ENCODE data around the gene CRABP2.
A peak's percentile ranks its signal among the peaks of the same experiment; 100 is the strongest.

Gene CRABP2

GRCh38 chr1:156708218-156708661 lies 2.9 kb upstream of the CRABP2 start:
- no peak for DNase-seq

- no peak for DNase-seq
Observed at GRCh38 chr1:156707417-156708217, 2.2 kb upstream of the CRABP2 start.

- DNase-seq, result no peak
Observed at GRCh38 chr1:156706657-156707416, 1.5 kb upstream of the CRABP2 start.

- peak; percentile 66 for DNase-seq
Observed at GRCh38 chr1:156705918-156706656, 704 bp upstream of the CRABP2 start.

- peak; percentile 24 for DNase-seq
Observed at GRCh38 chr1:156704930-156705320, 458 bp downstream of the CRABP2 start.

GRCh38 chr1:156704166-156704711 lies 1.1 kb downstream of the CRABP2 start:
- no peak for DNase-seq

GRCh38 chr1:156703741-156704140 lies 1.6 kb downstream of the CRABP2 start:
- no peak for DNase-seq

GRCh38 chr1:156703336-156703735 lies 2.0 kb downstream of the CRABP2 start:
- no peak for DNase-seq

GRCh38 chr1:156700736-156701531 lies 4.4 kb downstream of the CRABP2 start:
- no peak for DNase-seq

- no peak for DNase-seq
Observed at GRCh38 chr1:156698995-156699394, 6.4 kb downstream of the CRABP2 start.

- no peak for DNase-seq
Observed at GRCh38 chr1:156697481-156697880, 7.9 kb downstream of the CRABP2 start.

GRCh38 chr1:156696755-156697154 lies 8.6 kb downstream of the CRABP2 start:
- DNase-seq, result no peak

GRCh38 chr1:156694690-156694962 lies 10.8 kb downstream of the CRABP2 start:
- no peak for DNase-seq

GRCh38 chr1:156693848-156694689 lies 11.3 kb downstream of the CRABP2 start:
- no peak for DNase-seq

GRCh38 chr1:156692925-156693847 lies 12.2 kb downstream of the CRABP2 start:
- no peak for DNase-seq

GRCh38 chr1:156692441-156692924 lies 12.9 kb downstream of the CRABP2 start:
- no peak for DNase-seq

GRCh38 chr1:156691665-156692440 lies 13.5 kb downstream of the CRABP2 start:
- no peak for DNase-seq

- no peak for DNase-seq
Observed at GRCh38 chr1:156691191-156691590, 14.2 kb downstream of the CRABP2 start.

- no peak for DNase-seq
Observed at GRCh38 chr1:156690675-156691036, 14.7 kb downstream of the CRABP2 start.
